SHP77 (cell line): ENCODE measurements around the gene RIPOR2.

Source experiments
- DNase-seq, 2 experiments: peaks; one replicate each; lab custom pipeline; 2025; lab: John Stamatoyannopoulos, UW

Gene RIPOR2, protein sequence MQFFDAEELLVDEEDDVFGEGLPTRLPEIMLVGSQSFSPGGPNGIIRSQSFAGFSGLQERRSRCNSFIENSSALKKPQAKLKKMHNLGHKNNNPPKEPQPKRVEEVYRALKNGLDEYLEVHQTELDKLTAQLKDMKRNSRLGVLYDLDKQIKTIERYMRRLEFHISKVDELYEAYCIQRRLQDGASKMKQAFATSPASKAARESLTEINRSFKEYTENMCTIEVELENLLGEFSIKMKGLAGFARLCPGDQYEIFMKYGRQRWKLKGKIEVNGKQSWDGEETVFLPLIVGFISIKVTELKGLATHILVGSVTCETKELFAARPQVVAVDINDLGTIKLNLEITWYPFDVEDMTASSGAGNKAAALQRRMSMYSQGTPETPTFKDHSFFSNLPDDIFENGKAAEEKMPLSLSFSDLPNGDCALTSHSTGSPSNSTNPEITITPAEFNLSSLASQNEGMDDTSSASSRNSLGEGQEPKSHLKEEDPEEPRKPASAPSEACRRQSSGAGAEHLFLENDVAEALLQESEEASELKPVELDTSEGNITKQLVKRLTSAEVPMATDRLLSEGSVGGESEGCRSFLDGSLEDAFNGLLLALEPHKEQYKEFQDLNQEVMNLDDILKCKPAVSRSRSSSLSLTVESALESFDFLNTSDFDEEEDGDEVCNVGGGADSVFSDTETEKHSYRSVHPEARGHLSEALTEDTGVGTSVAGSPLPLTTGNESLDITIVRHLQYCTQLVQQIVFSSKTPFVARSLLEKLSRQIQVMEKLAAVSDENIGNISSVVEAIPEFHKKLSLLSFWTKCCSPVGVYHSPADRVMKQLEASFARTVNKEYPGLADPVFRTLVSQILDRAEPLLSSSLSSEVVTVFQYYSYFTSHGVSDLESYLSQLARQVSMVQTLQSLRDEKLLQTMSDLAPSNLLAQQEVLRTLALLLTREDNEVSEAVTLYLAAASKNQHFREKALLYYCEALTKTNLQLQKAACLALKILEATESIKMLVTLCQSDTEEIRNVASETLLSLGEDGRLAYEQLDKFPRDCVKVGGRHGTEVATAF

DNA sequence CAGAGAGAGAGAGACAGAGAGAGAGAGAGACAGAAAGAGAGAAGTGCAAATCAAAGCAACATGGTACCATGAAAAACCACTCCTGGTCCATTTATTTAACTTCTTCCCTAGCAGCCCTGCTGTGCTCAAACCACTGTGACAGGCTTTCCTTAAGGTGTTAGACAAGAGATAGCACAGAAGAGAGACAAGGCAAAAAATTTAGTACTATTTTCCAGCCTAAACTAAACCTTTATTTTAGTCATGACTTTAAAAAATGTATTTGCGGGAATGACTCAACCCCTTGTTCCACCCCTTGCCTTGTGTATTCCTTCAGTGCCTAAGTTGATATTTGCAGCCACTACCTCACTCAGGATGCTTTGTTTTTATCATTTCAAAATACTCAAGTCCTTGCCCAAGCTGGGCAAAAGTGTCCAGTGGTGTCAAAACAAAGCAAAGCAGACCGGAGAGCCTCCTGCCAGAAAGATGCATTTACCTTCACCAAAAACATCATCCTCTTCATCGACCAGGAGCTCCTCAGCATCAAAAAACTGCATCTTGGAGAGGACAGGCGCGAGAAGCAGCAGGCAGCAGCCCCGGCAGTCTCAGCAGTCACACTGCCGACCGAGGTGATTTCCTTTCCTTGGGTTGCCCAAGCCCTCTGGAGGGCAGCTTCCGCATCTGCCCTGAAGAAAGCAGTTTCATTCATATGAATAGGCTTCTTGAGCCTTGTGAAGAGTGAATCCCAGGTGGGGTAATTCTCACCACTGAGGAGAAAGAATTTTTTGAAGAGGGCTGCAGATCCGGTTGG is at the start of gene RIPOR2:
RIPOR2 (minus strand) TSS at position 595 of the 787 bp plus-strand sequence; CDS start at position 533, 62 bp downstream.
- no peak for DNase-seq

DNA sequence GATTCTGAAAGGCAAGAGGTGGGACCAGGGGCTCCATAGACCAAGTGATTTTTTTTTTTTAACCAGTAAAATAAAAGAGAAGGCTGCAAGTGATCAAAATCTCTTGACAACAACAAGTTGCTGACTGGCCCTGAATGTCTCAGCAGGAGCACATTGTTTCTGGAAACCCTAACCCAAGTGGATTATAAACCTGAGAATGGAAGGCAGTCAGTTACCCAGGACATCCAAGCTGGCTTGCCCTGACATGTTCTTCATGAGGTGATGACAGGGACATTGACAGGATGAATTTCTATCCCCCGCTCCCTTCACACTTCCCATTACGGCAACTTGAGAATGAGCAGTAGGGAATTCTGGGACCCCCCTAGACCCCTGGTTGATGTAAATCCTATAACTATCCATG is 49.6 kb upstream of the RIPOR2 start:
- DNase-seq = no peak

DNA sequence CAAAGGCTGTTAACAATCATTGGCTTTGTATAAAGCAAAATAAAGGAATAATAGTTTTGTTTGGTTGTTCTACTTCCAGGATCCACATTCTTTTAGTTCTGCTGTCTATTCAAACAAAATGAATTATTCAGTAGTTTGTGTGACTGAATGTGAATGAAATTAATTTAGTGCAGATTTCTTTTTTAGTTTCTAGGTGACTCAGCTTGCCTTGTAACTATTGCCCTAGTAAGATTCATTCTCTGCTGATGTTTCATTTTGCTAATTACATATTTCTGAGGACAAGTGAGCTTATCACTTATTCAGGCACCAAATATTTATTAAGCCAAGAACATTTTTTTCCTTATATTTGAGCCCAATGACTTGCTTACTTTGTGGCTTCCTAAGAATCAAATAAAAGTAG is 46.5 kb upstream of the RIPOR2 start:
- no peak for DNase-seq

DNA sequence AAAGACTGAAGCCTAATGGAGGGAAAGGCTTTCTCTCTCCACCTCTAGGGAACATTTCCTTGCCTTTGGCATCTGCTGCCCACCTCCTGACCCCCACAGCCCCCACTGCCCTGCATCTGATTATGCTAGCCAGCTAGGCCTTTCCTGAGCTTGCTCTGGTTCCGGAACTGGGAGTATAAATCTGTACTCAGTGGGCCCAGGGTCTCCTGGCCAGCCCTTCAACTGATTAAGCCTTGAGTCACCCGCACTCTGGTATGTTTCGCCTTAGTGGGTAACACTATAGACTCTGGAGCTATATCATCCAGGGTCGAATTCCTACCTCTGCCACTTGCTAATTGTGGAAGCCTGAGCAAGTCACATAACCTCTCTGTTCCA is 45.6 kb upstream of the RIPOR2 start:
- DNase-seq = no peak

DNA sequence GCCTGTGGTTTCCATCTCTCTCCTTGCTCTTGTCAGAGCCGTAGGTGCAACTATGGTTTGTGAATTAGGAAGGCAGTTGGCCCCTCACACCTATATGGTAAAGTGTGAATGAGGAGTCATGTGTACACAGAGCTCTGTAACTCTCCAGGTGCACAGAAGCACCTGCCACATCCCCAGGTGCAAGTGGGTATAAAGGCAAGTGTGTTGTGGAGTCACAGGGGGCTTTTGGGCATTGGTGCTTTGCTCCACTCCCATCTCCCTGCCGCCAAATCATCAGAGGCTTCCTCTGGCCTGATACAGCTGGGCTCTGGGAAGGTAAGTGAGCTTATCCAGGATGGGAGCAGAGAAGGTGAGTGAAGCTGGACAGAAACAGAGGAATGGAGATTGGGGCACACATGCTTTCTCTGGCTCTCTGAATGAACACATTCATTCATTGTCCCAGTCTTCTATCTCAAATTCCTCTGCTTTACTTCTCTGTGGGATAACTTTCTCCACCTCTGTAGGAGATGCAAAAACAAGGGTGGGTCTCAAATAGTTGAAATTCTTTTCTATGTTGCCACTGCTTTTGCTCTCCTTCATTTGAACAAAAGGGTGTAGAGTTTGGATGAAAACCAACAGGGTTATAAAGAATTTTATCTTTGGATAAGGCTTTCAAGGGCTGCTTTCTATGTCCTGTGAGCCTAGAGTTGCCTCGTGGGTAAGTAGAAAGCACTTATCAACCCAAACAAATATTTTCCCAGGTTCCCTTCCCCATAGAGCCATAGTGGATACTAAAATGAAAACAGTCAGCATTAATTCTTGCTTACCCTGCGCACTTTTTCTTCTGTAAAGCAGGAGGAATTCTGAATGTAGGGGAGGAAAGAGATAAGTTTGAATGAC is 45.0 kb upstream of the RIPOR2 start:
- DNase-seq = no peak

DNA sequence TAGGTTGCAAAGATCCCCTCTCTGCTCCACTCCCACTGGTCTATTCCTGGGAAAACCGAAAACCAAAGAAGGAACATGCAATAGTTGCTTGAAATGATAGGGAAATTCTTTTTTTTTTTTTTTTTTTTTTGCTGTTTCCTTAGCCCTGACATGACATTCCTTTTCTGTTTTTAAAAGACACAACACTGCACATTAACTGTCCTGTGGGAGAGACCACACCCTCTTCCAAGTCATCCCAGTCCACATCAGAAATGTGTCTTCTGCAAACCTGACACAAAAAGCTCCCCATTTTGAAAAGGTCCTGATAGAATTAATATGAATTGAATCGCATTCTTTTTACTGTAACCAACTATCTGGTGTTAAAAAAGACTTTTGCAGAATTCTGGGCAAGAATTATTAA is 43.4 kb upstream of the RIPOR2 start:
- no peak for DNase-seq

DNA sequence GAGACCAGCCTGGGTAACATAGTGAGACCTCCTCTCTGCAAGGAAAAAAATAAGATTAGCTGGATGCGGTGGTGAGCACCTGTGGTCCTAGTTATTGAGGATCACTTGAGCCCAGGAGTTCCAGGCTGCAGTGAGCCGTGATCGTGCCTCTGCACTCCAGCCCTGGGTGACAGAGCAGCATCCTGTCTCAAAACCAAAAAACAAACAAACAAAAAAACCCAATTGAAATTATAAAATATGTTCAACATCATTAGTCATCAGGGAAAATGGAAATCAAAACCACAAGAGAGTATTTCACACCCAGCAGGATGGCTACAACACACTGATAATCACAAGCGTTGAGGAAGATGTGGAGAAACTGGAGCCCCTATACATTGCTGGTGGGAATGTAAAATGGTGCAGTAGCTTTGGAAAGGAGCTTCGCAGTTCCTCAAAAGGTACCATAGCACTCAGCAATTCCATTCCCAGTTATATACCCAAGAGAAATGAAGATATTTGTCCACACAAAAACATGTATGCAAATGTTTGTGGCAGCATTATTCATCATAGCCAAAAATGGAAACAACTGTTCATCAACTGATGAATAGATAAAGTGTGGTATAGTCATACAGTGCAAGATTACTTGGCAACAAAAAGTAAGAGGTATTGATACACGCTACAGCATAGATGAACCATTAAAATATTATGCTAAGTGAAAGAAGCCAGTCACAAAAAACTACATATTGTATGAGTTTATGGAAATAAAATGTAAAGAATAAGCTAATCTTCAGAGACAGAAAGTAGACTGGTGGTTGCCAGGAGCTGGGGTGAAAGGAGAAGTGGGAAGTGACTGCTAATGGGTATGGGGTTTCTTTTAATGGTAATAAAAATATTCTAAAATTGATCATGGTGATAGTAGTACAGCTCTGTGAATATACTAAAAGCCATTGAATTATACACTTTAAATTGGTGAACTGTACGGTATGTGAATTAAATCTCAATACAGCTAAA is 38.7 kb upstream of the RIPOR2 start:
- DNase-seq = no peak

DNA sequence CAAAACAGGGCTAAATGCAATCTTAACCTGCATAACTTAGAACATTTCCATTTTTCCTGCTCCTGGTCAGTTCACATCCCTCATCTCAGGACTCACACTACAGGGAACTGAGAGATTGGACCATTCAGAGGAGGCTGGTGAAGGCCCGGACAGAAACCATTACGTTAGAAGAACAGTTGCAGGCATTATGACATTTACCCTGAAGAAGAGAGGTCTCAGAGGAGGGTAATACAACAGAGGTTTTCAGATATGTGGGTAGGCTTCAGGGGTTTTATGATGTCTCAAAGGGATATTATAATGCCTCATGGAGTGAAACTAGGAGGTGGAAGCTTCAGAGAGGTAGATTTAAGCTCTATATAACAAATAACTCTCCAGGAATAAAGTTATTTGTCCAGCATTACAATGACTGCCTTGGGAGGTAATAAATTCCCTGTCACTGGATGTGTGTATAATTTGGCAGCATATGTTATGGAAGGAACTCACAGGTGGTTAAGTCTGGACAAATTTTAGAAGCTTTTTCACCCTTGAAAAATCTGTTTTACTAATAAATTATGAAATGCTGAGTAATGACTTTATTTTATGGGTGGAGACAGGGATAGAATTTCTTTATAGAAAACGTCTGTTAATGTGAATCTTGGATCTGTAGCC is 36.7 kb upstream of the RIPOR2 start:
- DNase-seq = no peak

DNA sequence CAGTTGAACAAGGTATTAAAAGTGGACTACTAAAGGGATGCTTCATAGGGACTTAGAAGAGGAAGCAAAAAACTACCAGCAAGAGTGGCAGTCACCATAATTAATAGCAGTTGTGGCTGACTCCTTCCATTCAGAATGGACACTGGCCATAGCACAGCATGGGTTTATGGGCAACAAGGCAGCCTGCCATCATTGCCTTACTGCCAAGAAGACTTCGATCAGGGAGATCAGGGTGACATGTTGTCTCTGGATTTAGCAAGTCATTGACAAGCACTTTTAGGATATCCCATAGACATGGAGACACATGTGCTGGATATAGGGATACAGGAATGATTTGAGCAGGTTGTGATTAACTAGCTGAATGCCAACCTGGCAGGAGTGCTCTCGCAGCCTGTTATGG is 35.3 kb upstream of the RIPOR2 start:
- no peak for DNase-seq

DNA sequence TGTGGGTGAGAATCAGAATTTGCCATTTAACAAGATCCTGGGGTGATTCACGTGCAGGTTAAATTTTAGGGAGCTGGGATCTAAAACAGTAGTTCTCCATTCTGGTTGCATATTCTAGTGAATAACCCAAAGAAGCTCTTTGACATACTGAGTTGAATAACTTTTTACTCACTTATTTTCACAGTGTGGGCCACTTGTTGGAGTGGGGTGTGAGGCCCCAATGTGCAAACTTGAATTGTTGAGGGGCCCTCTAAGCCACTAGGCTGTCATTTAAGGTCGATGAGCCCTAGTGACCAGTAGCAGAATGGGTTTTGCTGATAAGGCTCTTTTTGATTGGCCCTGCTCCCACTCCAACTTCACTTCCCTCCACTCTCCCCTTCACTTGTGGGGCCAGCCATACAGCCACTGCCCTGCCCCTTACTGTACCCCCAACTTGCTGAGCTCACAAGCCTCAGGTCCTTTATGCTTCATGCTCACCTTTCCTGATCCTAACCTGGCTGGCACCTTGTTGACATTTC is 33.6 kb upstream of the RIPOR2 start:
- no peak for DNase-seq

DNA sequence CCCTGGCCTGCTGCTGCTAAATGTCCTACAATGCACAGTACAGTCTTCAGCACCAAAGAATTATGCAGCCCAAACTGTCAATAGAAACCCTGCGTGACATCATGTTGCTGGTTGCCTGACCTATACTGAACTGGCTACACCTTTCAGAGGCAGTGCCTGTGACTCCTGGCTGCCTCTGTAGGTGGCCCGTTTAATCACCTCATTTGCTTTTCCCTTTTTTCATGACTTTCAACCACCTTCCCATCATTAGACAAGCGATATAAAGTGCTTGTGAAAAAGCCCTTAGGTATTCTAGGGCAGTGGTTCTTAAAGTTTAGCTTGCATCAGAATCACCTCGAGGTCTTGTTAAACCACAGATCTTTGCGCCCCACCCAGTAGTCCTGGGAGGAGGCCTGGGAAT is 33.0 kb upstream of the RIPOR2 start:
- no peak for DNase-seq

DNA sequence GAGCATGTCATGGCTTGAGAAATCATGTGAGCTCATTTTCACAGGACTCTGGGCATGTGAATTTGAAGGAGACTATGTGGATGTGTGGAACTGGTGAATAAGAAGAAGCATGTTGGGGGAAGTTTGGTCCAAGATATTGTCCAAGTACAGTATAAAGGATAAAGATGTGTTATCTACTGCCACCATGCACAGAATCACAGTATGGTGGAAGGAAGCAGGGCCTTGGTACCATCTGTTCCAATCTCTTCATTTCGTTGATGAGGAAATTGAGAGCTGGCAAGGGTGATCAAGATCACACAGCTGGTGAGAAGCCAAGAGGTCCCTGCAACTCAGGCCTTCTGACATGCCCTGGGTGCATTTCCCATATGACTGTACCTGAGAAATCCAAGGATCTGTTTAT is 31.5 kb upstream of the RIPOR2 start:
- DNase-seq = no peak

DNA sequence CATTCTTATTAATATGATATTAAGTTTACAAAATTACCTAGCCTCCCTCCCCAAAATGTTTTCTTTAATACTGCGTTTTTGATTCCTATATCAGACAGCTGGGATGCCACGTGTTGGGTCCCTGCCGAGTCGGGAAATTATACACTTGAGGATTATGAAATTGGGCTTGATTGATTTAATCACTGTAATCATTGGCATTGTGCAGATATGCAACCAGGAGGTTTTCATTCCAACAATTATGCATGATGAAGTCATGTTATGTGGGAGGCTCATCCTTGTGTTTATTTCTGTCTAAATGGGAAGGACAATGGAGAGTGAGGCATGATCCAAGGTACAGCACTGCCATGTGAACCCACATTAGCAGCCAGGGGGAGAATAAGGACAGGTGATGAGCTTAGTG is 30.6 kb upstream of the RIPOR2 start:
- DNase-seq = no peak

DNA sequence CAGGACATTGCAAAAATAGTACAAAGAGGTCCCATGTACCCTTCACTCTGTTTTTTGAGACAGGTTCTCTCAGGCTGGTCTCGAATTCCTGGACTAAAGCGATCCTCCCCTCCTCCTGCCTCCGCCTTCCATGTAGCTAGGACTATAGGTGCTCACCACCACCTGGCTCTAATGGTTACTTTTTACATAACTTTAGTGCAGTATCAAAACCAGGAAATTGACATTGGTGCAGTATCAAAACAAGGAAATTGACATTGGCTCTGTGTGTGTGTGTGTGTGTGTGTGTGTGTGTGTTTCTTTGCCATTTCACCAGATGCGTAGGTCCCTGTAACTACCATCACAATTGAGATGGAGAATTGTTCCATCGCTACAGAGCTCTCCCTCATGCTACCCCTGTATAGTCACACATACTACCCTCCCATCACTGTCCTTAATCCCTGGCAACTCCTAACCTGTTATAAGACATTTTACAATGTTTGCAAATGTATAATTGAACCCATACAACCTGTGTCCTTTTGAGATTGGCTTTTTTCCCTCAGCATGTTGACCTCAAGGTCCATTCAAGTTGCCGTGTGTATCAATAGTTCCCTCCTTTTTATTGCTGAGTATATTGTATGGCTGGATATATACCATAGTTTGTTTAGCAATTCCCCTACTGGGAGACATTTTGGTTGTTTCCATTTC is 28.3 kb upstream of the RIPOR2 start:
- DNase-seq = no peak

DNA sequence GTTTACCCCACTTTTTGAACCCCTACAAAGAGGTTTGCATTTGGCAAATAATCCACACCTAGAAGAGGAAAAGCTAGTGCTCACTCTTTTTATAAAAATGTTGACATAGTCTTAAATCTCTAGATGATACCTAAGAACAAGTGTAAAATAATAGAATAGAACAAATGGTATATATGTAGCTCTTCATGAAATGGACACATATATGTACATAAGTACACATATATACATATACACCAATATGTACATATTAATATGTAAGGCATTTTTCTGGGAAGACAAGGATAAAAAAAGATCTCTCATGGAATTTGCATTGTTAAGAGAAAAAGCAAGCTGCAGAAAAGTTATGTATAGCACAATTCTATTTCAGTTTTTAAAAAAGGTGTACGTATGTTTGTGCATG is 27.6 kb upstream of the RIPOR2 start:
- DNase-seq = no peak

DNA sequence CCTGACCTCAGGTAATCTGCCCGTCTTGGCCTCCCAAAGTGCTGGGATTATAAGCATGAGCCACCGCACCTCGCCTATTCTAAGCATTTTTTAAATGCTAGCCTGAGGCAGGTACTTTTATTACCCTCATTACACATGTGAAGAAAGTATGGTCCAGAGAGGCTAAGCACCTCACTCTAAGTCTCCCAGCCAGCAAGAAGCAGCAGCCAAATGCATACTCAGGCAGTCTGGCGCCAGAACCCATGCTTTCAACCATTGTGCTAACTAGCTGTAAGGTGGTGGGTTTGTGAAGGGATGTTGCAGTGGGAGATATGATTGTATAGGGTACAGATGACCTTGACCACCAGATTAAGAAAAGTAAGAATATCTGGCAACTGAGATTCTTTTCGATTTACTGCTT is 26.1 kb upstream of the RIPOR2 start:
- DNase-seq = no peak

DNA sequence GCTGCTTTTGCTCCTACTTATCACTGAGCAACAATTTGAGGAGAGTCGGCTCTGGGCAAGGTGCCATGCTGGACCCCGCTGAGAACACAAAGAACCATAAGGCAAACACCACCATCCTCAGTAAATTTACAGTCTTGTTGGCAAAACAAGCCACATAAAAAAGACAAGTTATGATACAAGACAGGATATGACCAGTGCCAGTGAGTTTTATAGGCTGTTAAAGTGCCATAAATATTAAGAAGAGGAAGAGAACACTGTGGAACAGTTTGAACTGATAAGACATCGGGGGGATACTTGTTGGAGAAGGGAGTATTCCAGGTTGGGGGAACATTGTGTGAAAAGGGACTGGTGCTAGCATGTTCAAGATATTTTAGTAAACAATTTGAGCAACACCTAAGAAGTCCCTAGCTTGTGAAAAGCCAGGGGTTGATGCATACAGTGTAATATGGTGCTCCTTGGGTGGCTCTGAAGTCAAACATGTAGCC is 25.3 kb upstream of the RIPOR2 start:
- no peak for DNase-seq

DNA sequence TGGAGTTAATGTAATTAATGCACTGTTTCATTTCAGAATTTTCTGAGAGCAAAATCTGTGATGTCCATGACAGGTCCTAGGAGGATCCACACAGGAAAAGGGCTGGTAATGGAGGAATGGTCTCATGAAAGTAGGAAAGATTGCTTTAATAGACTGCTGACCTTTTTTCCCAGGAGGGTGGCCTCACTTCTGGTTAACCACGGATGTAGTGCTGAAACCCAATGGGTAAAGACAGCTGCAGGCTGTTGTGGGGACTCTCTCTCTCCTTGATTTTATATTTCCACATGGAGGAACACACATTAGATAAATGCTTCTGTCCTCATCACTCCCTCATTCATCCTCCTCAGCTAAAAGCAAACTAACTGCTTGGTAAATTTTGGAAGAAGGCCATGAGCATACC is 23.6 kb upstream of the RIPOR2 start:
- DNase-seq = no peak
